HG03095 (cell line): ENCODE data around the gene MAFF.

Experiments
- ATAC-seq: cut with Tn5 transposase; IDR thresholded peaks from one replicate; pipeline ENCODE4 v1.9.1; 2021; ENCODE audit warnings: moderate library complexity; ENCODE audit not compliant: unreplicated experiment

The MAFF gene

DNA sequence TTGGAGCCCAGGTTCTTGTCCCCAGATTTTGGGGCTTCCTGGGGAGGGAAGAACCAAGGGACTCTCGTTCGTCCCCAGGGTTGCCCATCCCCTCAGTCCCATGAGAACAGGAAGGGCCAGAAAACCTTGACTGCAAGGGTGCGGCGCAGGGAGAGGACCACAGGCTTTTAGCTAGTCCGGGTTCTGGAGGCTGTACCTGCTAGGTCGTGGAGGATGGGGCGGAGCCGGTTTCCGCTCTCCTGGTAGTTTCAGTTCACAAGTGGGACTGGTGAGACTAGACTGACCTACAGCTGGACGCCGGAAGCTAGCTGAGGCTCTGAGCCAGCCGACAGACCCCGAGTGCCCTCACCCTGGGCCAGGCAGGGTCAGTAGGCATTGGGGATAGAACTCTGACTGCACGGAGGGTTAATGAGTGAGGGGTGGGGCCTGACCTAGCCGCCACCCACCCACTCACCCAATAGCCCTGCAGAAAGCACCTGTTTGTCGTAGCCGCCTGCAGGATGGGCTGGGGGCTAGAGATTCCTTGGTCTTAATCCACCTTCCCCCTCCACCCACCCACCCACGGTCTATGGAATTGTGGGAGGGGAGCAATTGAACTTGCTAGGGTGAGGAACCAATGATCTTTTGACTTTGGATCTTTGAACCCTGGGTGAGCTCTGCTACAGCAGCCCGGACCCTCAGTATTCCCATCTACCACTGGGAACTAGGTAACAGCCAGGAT is 1.5 kb downstream of the MAFF start:
- no peak for ATAC-seq

DNA sequence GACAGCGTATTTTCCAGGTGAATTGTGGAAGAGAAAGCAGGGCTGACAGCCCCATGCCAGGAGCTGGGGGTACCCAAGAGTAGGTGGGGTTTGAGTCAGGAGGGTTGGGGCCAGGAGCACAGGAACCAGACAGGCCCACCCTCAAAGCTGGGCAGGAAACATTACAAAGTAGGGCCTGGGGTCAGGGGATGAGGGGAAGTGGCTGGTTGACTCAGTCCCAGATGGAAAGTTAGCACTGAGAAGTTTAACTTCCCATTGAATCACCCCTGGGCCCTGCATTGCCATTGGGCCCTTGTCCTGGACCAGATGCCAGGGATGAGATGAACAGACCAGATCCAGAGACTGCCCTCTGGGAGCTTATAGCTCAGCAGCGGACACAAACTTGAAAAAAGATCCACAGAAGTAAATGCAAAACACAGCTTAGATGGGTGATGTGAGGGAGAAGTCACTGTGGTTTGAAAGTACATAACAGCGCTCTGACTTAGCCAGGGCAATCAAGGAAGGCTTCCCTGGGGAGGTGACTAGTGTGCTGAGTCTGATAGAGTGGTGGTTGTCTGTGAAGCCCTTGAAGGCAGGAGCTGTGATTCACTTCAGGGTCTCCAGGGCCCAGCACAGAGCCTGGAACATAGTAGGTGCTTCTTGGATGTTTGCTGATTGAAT is 2.2 kb downstream of the MAFF start:
- no peak for ATAC-seq

DNA sequence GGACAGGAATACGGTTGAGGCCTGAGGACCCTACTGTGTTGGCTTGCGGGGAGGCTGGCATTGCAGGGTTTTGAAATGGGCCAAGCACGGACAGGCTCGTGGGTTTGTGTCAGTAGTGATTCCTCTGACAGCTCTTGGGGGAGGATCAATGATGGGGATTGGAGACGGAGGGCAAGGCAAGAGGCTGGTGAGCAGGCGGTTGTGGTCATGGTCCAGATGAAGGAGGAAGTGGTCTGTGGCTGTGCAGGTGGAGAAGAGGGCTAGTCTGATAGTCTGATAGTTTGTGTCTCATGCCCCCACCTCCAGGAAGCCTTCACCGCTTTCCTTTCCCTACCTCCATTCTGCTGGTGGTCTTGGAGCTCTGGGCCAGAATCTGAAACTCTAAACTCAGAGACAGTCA is 3.0 kb downstream of the MAFF start:
- ATAC-seq = no peak

DNA sequence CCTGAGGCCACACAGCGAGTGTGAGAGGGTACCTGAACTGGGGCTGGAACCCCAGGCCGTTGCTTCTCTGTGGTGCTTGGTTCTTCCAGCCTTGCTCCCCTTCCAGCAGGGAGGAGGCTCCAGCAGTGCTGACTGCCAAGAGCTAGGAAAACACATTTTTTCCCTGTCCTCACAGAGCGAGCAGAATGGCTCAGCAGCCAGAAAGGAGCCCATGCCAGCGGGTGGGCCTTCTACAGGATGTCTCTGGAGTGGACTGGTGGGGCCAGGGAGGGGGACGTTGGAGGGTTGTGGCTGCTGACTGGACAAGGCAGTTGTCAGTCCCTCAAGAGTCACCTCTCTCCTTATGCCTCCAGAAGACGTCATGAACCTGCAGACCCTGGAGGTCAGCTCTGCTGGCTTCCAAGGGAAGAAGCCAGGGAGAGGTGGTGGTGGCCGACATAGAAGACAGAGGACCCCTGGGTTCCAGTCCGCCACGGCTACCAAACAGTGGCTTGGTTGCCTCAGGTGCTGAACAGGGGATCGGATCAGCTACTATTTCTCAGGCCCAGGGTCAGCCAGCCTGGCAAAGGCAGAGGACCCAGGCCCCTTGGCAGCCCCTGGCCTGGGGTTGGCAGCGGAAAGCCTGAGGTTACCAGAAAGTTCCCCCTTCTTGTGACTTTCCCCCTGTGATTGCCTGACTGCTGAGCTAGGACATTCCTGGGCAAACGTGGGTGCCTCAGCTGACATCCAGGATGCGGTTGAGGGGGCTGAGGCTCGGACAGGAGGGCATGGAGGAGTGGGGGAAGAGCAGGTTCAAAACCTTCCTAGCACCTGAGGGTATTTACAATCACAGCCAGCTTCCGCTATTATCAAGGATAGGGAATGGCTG is 3.7 kb downstream of the MAFF start:
- no peak for ATAC-seq

- ATAC-seq = no peak
Measured at GRCh38 chr22:38207898-38208432, 6.2 kb downstream of the MAFF start.

GRCh38 chr22:38208551-38208968 is 6.8 kb downstream of the MAFF start:
- no peak for ATAC-seq

GRCh38 chr22:38211556-38211955 is 9.8 kb downstream of the MAFF start:
- ATAC-seq = no peak

- ATAC-seq = no peak
Measured at GRCh38 chr22:38212442-38212841, 10.6 kb downstream of the MAFF start.

GRCh38 chr22:38213319-38213989 is 11.7 kb downstream of the MAFF start:
- ATAC-seq = no peak

DNA sequence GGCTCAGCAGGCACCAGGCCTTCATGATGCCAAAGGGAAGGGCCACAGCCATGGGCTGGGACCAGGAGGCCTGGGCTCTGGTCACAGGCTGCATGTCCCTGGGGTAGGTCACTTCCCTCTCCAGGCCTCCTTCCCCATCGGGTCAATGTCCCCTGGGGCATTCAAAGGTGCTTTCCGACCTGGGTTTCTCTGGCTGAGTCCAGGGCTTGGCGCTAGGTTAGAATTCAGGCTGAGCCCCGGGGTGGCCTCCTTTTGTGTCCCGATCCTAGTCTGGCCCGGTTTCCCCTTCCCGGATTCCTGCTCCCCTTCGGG is 12.2 kb downstream of the MAFF start:
- no peak for ATAC-seq

- no peak for ATAC-seq
Measured at GRCh38 chr22:38214302-38215056, 12.7 kb downstream of the MAFF start.

GRCh38 chr22:38215156-38216038 is 13.6 kb downstream of the MAFF start:
- no peak for ATAC-seq

- no peak for ATAC-seq
Measured at GRCh38 chr22:38218661-38219622, 17.1 kb downstream of the MAFF start.

- ATAC-seq = no peak
Measured at GRCh38 chr22:38219632-38220031, 17.8 kb downstream of the MAFF start.

DNA sequence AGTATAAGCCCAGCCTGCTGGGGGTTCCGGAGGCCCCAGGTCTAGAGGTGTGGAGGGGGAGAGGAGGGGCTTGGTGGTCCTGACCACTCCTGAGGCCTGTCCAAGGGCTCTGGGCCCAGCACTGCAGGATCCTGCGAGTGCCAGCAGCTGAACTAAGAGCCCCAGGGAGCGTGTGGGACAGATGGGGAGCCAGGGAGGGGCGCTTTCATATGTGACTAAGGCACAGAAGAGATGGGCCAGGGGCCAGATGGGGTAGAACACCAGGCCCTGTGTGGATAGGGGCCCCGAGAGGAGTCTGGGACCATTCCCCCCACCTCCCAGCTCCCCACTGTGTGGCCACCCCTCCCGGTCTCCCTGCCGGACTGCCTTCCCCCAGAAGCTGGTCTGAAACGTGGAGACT is 18.4 kb downstream of the MAFF start:
- ATAC-seq = no peak

- no peak for ATAC-seq
Measured at GRCh38 chr22:38220653-38221386, 19.0 kb downstream of the MAFF start.

- no peak for ATAC-seq
Measured at GRCh38 chr22:38221407-38221806, 19.6 kb downstream of the MAFF start.
